KMS-11 (cell line): ENCODE measurements around the gene SSBP3.

Experiments
- H2AFZ ChIP-seq: fragments of 200-600 bp; sonication (generic); 2 replicates; pipeline ENCODE4 v1.6.1; 2016; ENCODE audit warnings: antibody characterized with exemption, mixed run types, low read depth
- H3K27ac ChIP-seq: fragments of 200-600 bp; sonication (generic); 2 replicates; pipeline ENCODE4 v1.6.1; 2016; ENCODE audit warnings: mild to moderate bottlenecking, mixed run types
- H3K27me3 ChIP-seq: fragments of 200-600 bp; sonication (generic); 2 replicates; pipeline ENCODE4 v1.6.1; 2017; ENCODE audit warnings: mild to moderate bottlenecking, low read depth, mixed run types, moderate library complexity; ENCODE audit not compliant: insufficient read depth
- H3K36me3 ChIP-seq: fragments of 200-600 bp; sonication (generic); 2 replicates; pipeline ENCODE4 v1.6.1; 2017; ENCODE audit warnings: mild to moderate bottlenecking, mixed run types; ENCODE audit not compliant: insufficient read depth
- H3K4me1 ChIP-seq: fragments of 200-600 bp; sonication (generic); 2 replicates; pipeline ENCODE4 v1.6.1; 2016; ENCODE audit warnings: mild to moderate bottlenecking, low read depth, mixed run types; ENCODE audit not compliant: poor library complexity, severe bottlenecking
- H3K4me2 ChIP-seq: fragments of 200-600 bp; sonication (generic); 2 replicates; pipeline ENCODE4 v1.7.0; 2016; ENCODE audit warnings: mild to moderate bottlenecking, mixed run types
- H3K4me3 ChIP-seq: fragments of 200-600 bp; sonication (generic); IDR thresholded peaks from 2 replicates; pipeline ENCODE4 v1.6.1; 2017; ENCODE audit warnings: low read depth, low read length, mixed read lengths; ENCODE audit not compliant: insufficient read depth
- H3K79me2 ChIP-seq: fragments of 200-600 bp; sonication (generic); 2 replicates; pipeline ENCODE4 v1.6.1; 2016; ENCODE audit warnings: low read depth, mixed run types; ENCODE audit not compliant: insufficient read depth
- H3K9ac ChIP-seq: fragments of 200-600 bp; sonication (generic); 2 replicates; pipeline ENCODE4 v1.6.1; 2016; ENCODE audit warnings: mild to moderate bottlenecking, mixed run types
- H4K20me1 ChIP-seq: fragments of 200-600 bp; sonication (generic); 2 replicates; pipeline ENCODE4 v1.6.1; 2016; ENCODE audit warnings: mild to moderate bottlenecking, mixed run types; ENCODE audit not compliant: insufficient read depth
- CTCF ChIP-seq: fragments of 200-600 bp; sonication (generic); conservative IDR thresholded peaks from 2 replicates; pipeline ENCODE4 v1.6.1; 2017; ENCODE audit warnings: low read depth, mild to moderate bottlenecking, antibody characterized with exemption, low read length, moderate library complexity, mixed read lengths

SSBP3 gene

DNA sequence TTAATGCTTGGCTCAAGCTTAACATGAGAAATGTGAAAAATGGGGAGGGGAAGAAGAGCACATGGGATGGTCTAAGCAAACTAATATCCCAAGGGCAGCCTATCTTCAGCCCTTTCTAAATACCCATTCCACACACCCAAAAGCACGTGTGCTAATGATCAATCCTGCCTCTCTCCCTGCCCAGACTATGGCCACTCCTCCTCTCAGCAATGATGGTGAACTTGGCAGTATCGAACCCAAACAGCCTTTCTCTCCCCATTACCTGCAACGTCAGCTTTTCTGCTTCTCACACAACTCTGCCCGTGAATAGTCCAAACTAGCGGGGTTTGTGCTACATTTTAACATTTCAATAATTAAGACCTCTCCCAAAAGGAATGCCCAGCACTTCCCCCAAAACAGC, 41.6 kb downstream of the SSBP3 start:
- peaks cover 9% of the 10 kb centered on the region; the same call in 1 of the 2 replicates for H4K20me1 ChIP-seq
- no peaks in the 10 kb centered on the region for H3K36me3 ChIP-seq
- H3K4me1 ChIP-seq, result peaks cover 13% of the 10 kb centered on the region
- TF ChIP-seq CTCF, result no peak
- no peak overlapping the region for H3K9ac ChIP-seq
- H3K79me2 ChIP-seq, result peaks cover 6% of the 10 kb centered on the region
- H3K27me3 ChIP-seq, result no peaks in the 10 kb centered on the region
- no peak overlapping the region for H3K4me3 ChIP-seq
- H3K27ac ChIP-seq, result no peak overlapping the region
- H3K4me2 ChIP-seq, result no peak overlapping the region
- no peak overlapping the region for H2AFZ ChIP-seq

- Histone ChIP-seq H4K20me1 (peaks cover 9% of the 10 kb centered on the region; the same call in 1 of the 2 replicates), H3K4me2 (no peak overlapping the region), H3K79me2 (peaks cover 6% of the 10 kb centered on the region), H3K27me3 (no peaks in the 10 kb centered on the region), H3K9ac (no peak overlapping the region), H3K4me3 (no peak overlapping the region), H2AFZ (no peak overlapping the region), H3K27ac (no peak overlapping the region), H3K36me3 (no peaks in the 10 kb centered on the region), H3K4me1 (peaks cover 13% of the 10 kb centered on the region)
- TF ChIP-seq CTCF, result no peak
Observed at GRCh38 chr1:54363925-54364324, 42.3 kb downstream of the SSBP3 start.

GRCh38 chr1:54362881-54363340, 43.3 kb downstream of the SSBP3 start:
- peaks cover 9% of the 10 kb centered on the region for H3K4me1 ChIP-seq
- H3K4me2 ChIP-seq, result no peak overlapping the region
- no peak overlapping the region for H3K4me3 ChIP-seq
- H3K9ac ChIP-seq, result no peak overlapping the region
- H2AFZ ChIP-seq, result no peak overlapping the region
- peaks cover 9% of the 10 kb centered on the region; the same call in 1 of the 2 replicates for H4K20me1 ChIP-seq
- peaks cover 6% of the 10 kb centered on the region for H3K79me2 ChIP-seq
- TF ChIP-seq CTCF, result no peak
- no peaks in the 10 kb centered on the region for H3K27me3 ChIP-seq
- H3K27ac ChIP-seq, result no peak overlapping the region
- no peaks in the 10 kb centered on the region for H3K36me3 ChIP-seq

GRCh38 chr1:54361342-54361741, 44.9 kb downstream of the SSBP3 start:
- no peak for TF ChIP-seq CTCF
- Histone ChIP-seq H4K20me1 (peaks cover 9% of the 10 kb centered on the region; the same call in 1 of the 2 replicates), H3K4me2 (no peak overlapping the region), H3K9ac (no peak overlapping the region), H3K79me2 (peaks cover 6% of the 10 kb centered on the region), H3K4me1 (peaks cover 9% of the 10 kb centered on the region), H3K36me3 (no peaks in the 10 kb centered on the region), H3K27me3 (no peaks in the 10 kb centered on the region), H3K4me3 (no peak overlapping the region), H2AFZ (no peak overlapping the region), H3K27ac (no peak overlapping the region)
